Hepatocyte (in vitro differentiated cells): ENCODE data around the gene GPD1. TPM values are rescaled to one million over a fixed set of nuclear protein-coding genes. Genes with fewer than 3 reads are reported as not detected.
A peak's percentile ranks its signal among the peaks of the same experiment; 100 is the strongest.

Source experiments
- DNase-seq: peaks from one replicate; pipeline ENCODE4 v3.0.0-alpha.2; 2016; ENCODE audit warnings: low spot score
- H2AFZ ChIP-seq: fragments of 200-600 bp; sonication (generic); 2 replicates; pipeline ENCODE4 v1.6.0; 2016; ENCODE audit warnings: antibody characterized with exemption, mild to moderate bottlenecking
- H3K27ac ChIP-seq: fragments of 200-600 bp; sonication (generic); 2 replicates; pipeline ENCODE4 v1.5.1; 2016; ENCODE audit warnings: mild to moderate bottlenecking
- H3K27me3 ChIP-seq: fragments of 200-600 bp; sonication (generic); 2 replicates; pipeline ENCODE4 v1.6.1; 2016
- H3K36me3 ChIP-seq: fragments of 200-600 bp; sonication (generic); replicated peaks from 2 replicates; pipeline ENCODE4 v1.5.1; 2016; ENCODE audit warnings: low read depth; ENCODE audit not compliant: insufficient read depth
- H3K4me1 ChIP-seq: fragments of 200-600 bp; sonication (generic); 2 replicates; pipeline ENCODE4 v1.5.1; 2016; ENCODE audit warnings: mild to moderate bottlenecking, moderate library complexity; ENCODE audit not compliant: insufficient read depth
- H3K4me2 ChIP-seq: fragments of 200-600 bp; sonication (generic); 2 replicates; pipeline ENCODE4 v1.6.0; 2016
- H3K4me3 ChIP-seq: fragments of 200-600 bp; sonication (generic); 2 replicates; pipeline ENCODE4 v1.5.1; 2016; ENCODE audit warnings: mild to moderate bottlenecking
- H3K79me2 ChIP-seq: fragments of 200-600 bp; sonication (generic); 2 replicates; pipeline ENCODE4 v1.6.0; 2017; ENCODE audit warnings: mild to moderate bottlenecking
- H3K9me2 ChIP-seq: fragments of 200-600 bp; sonication (generic); replicated peaks from 2 replicates; pipeline ENCODE4 v1.6.0; 2017; ENCODE audit warnings: mild to moderate bottlenecking; ENCODE audit not compliant: insufficient read depth
- H3K9me3 ChIP-seq: fragments of 200-600 bp; sonication (generic); 2 replicates; pipeline ENCODE4 v1.5.1; 2016; ENCODE audit warnings: low read depth, mild to moderate bottlenecking
- H4K20me1 ChIP-seq: fragments of 200-600 bp; sonication (generic); 2 replicates; pipeline ENCODE4 v1.6.0; 2016; ENCODE audit warnings: mild to moderate bottlenecking; ENCODE audit not compliant: insufficient read depth, poor library complexity, severe bottlenecking
- EZH2 ChIP-seq: fragments of 200-600 bp; sonication (generic); IDR thresholded peaks from 2 replicates; pipeline ENCODE4 v1.6.1; 2016; ENCODE audit warnings: antibody characterized with exemption, mild to moderate bottlenecking, borderline replicate concordance
- EZH2phosphoT487 ChIP-seq: fragments of 200-600 bp; sonication (generic); IDR thresholded peaks from one replicate; pipeline ENCODE4 v1.6.1; 2018; ENCODE audit warnings: antibody characterized with exemption, mild to moderate bottlenecking, low read depth, moderate library complexity; ENCODE audit not compliant: unreplicated experiment, severe bottlenecking
- WGBS: methylation state at CpG from one replicate; pipeline ENCODE4 v1.1.6; 2016; ENCODE audit warnings: low lambda C conversion rate; ENCODE audit errors: missing lambda C conversion rate; 5-methylcytosine and 5-hydroxymethylcytosine counted together
- polyA plus RNA-seq: library from polyadenylated mRNA; unstranded; fragments of >200 nt; fragmentation: Nextera tagmentation; extraction: Ambion mirVana; gene quantifications from 2 replicates; pipeline ENCODE4 v1.2.1, GENCODE V29; 2016
- total RNA-seq: library from RNA; depleted of rRNA; stranded (reverse); fragments of >200 nt; gene quantifications from 2 replicates; pipeline ENCODE4 v1.2.3, GENCODE V29; 2014
- TF ChIP-seq, protein P1 (sequence below): fragments of 200-600 bp; sonication (generic); IDR thresholded peaks from 2 replicates; pipeline ENCODE4 v1.5.1; 2016; ENCODE audit warnings: antibody characterized with exemption, mild to moderate bottlenecking; ENCODE audit not compliant: poor library complexity

The GPD1 gene
- total and polyA plus RNA-seq, 2 experiments from 2014 or later, result 30.6 to 64.1 TPM

DNA sequence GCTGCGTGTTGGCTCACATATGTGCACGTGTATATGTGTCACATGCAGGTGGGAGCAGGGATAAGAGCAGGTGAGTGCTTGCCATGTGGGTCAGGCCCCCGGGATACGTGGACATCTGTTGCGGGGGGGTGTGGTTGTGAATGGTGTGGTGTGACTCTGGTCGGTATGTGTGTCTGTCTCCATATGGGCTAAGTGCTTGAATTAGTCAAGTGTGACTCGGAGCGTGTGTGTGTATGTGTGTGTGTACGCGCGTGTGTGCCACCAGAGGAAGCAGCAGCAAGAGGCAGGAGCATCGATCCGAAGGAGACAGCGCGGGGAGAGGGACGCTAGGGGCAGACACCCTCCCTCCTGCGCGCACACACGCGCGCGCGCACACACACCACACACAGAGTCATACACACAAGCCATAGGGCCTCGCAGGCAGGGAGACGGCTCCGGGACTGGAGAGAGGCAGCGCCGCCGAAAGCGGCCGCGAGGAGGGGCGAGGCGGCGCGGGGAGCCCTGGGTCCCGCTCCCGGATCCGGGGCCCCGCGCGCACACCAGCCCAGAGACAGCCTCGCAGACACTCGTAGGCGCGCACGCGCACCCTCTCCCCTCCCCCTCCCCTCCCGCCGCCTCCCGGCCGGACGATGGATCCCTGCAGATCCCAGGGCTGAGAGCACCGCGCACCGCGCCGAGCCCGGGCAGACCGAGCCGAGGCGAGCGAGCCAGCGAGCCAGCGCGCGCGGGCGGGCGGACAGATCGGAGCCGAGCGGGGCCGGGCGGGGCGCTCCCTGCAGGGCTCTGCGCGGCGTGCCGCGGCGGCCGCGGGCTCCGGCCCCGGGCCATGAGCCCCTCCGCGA, 46.6 kb upstream of the GPD1 start, which contains the start of gene ASIC1:
ASIC1 (plus strand) TSS at position 597 of the 842 bp plus-strand sequence. CDS start 1,171 bp downstream, outside the sequence.
- H3K9me2 ChIP-seq, result no peaks in the 10 kb centered on the region
- peak within 1 kb of the TSS; percentile 72 for H3K4me3 ChIP-seq
- no peaks in the 10 kb centered on the region for H3K4me1 ChIP-seq
- H3K4me2 ChIP-seq, result peak within 1 kb of the TSS; percentile 95
- peak within 1 kb of the TSS; percentile 64 for H2AFZ ChIP-seq
- no peak within 1 kb of the TSS for H3K27ac ChIP-seq
- peak; percentile 85 for DNase-seq
- no peaks in the 10 kb centered on the region for H3K9me3 ChIP-seq
- no peaks in the 10 kb centered on the region for H3K36me3 ChIP-seq
- no peaks in the 10 kb centered on the region for H3K79me2 ChIP-seq
- peaks cover 15% of the 10 kb centered on the region for H3K27me3 ChIP-seq
- WGBS, result 2% methylated on average over 43 of the region's 88 CpGs
- no peaks in the 10 kb centered on the region for H4K20me1 ChIP-seq
- TF ChIP-seq EZH2phosphoT487, result no peak
- TF ChIP-seq, protein P1, sequence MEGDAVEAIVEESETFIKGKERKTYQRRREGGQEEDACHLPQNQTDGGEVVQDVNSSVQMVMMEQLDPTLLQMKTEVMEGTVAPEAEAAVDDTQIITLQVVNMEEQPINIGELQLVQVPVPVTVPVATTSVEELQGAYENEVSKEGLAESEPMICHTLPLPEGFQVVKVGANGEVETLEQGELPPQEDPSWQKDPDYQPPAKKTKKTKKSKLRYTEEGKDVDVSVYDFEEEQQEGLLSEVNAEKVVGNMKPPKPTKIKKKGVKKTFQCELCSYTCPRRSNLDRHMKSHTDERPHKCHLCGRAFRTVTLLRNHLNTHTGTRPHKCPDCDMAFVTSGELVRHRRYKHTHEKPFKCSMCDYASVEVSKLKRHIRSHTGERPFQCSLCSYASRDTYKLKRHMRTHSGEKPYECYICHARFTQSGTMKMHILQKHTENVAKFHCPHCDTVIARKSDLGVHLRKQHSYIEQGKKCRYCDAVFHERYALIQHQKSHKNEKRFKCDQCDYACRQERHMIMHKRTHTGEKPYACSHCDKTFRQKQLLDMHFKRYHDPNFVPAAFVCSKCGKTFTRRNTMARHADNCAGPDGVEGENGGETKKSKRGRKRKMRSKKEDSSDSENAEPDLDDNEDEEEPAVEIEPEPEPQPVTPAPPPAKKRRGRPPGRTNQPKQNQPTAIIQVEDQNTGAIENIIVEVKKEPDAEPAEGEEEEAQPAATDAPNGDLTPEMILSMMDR, result no peak
- TF ChIP-seq EZH2, result no peak

DNA sequence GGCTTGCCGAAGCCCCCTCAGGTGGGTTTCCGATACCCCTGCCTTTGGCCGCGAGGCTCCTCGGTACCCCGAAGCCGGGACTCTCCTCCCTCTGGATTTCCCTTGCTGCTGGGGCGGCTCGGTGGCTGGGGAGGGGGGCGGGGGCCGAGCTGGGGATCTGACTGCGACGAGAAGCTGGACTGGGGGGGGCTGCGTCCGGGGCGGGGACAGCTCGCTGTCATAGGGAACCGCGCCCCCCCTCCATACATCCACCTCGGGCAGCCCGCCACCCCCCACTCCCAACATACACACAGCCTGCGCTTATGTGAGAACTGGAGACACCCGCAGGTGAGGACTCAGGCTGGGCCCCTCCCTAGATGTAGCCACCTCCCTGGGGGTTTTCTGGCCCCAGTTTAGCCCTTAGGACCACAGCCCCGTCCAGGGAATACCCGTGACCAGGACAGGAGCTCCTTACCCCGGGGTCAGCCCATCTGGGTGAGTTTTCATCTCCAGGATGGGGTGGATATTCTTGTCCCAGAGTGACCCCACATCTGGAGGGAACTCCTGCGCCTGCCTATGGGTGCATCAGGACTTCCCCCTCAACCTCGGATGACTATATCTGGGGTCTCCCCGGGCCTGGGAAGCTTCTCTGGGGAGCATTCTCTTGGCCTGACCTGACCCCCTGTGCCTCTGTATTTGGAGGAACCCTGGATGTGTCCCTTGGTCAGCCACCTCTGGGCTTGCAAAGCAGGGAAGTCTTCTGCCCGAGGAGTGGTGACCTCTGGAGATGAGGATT, 45.7 kb upstream of the GPD1 start:
- Histone ChIP-seq H3K79me2 (no peaks in the 10 kb centered on the region), H3K27me3 (peaks cover 10% of the 10 kb centered on the region), H2AFZ (peak overlapping the region; percentile 60), H3K27ac (no peak overlapping the region), H3K4me1 (no peaks in the 10 kb centered on the region), H3K9me3 (no peaks in the 10 kb centered on the region), H3K4me2 (peak overlapping the region; percentile 95), H4K20me1 (no peaks in the 10 kb centered on the region), H3K4me3 (peak overlapping the region; percentile 72), H3K36me3 (no peaks in the 10 kb centered on the region), H3K9me2 (no peaks in the 10 kb centered on the region)
- no peak for DNase-seq
- WGBS, result 31% methylated on average over 18 of the region's 30 CpGs
- TF ChIP-seq, protein P1, result no peak
- TF ChIP-seq EZH2phosphoT487 (no peak), EZH2 (no peak)

DNA sequence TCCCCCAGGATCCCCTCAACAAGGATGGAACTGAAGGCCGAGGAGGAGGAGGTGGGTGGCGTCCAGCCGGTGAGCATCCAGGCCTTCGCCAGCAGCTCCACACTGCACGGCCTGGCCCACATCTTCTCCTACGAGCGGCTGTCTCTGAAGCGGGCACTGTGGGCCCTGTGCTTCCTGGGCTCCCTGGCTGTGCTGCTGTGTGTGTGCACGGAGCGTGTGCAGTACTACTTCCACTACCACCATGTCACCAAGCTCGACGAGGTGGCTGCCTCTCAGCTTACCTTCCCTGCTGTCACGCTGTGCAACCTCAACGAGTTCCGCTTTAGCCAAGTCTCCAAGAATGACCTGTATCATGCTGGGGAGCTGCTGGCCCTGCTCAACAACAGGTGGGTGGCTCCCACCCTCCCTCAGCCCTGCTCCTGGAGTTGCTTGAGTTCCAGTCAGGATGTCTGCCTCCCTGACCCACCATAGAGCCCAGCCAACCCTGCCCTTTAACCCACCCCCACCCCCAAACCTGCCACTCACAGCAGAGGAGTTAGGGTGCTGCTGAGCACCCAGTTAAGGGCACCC, 45.0 kb upstream of the GPD1 start:
- no peak overlapping the region for H2AFZ ChIP-seq
- no peaks in the 10 kb centered on the region for H4K20me1 ChIP-seq
- no peak overlapping the region for H3K4me3 ChIP-seq
- no peaks in the 10 kb centered on the region for H3K36me3 ChIP-seq
- no peaks in the 10 kb centered on the region for H3K9me3 ChIP-seq
- WGBS, result 89% methylated on average over 14 of the region's 15 CpGs
- H3K4me2 ChIP-seq, result no peak overlapping the region
- DNase-seq, result no peak
- H3K79me2 ChIP-seq, result no peaks in the 10 kb centered on the region
- H3K4me1 ChIP-seq, result no peaks in the 10 kb centered on the region
- H3K9me2 ChIP-seq, result no peaks in the 10 kb centered on the region
- no peak overlapping the region for H3K27ac ChIP-seq
- TF ChIP-seq, protein P1, result no peak
- TF ChIP-seq EZH2 (no peak), EZH2phosphoT487 (no peak)
- peaks cover 10% of the 10 kb centered on the region for H3K27me3 ChIP-seq
